ENCODE measurements around the gene PCSK5.

GRCh38 chr9:76323490-76323889 is 433.0 kb downstream of the PCSK5 start:
- TF ChIP-seq CTCF (IDR thresholded peaks at IDR 0.05) (no peak), POLR2A (IDR thresholded peaks at IDR 0.05) (no peak)
